HepG2 (cell line): ENCODE data around the gene CNOT2. TPM values are rescaled to one million over a fixed set of nuclear protein-coding genes. Genes with fewer than 3 reads are reported as not detected.

ENCODE experiments used
- BCL6 ChIP-seq: IDR thresholded peaks from 2 replicates; pipeline ENCODE4 v1.6.1; 2016; ENCODE audit warnings: missing genetic modification reagents, missing compliant biosample characterization
- FOXA1 ChIP-seq, 2 experiments: fragments of 450-650 bp in 1 of 2; sonication (generic) in 1 of 2; formaldehyde crosslinking in 1 of 2; IDR thresholded peaks; 2 replicates each; pipeline versions ENCODE4 v1.4.0 to v1.6.1; 2016 to 2020; ENCODE audit warnings: missing genetic modification reagents in 1 of 2
- FOXA3 ChIP-seq: IDR thresholded peaks from 2 replicates; pipeline ENCODE4 v1.6.1; 2016; ENCODE audit warnings: missing genetic modification reagents, missing compliant biosample characterization
- GATAD2A ChIP-seq: IDR thresholded peaks from 2 replicates; pipeline ENCODE4 v1.6.1; 2016
- MIXL1 ChIP-seq: IDR thresholded peaks from 2 replicates; pipeline ENCODE4 v1.6.1; 2016
- MLLT10 ChIP-seq: sonication (generic); formaldehyde crosslinking; IDR thresholded peaks from 2 replicates; pipeline ENCODE4 v1.4.0; 2020; ENCODE audit warnings: missing genetic modification reagents
- MTA1 ChIP-seq: sonication (generic); formaldehyde crosslinking; IDR thresholded peaks from 2 replicates; pipeline ENCODE4 v1.4.0; 2020; ENCODE audit warnings: missing genetic modification reagents, mild to moderate bottlenecking, borderline replicate concordance
- PCBP2 ChIP-seq: fragments of 200-400 bp; formaldehyde crosslinking; optimal IDR thresholded peaks from 2 replicates; pipeline ENCODE3; 2018; ENCODE audit warnings: low read length, low read depth; ENCODE audit not compliant: poor library complexity, severe bottlenecking
- PHF21A ChIP-seq: sonication (generic); formaldehyde crosslinking; IDR thresholded peaks from 2 replicates; pipeline ENCODE4 v1.5.0; 2020; ENCODE audit warnings: mild to moderate bottlenecking, missing genetic modification reagents
- RELA ChIP-seq: sonication (generic); formaldehyde crosslinking; IDR thresholded peaks from 2 replicates; pipeline ENCODE4 v1.4.0; 2020; ENCODE audit warnings: missing genetic modification reagents
- SETDB1 ChIP-seq: sonication (generic); formaldehyde crosslinking; IDR thresholded peaks from 2 replicates; pipeline ENCODE4 v1.5.1; 2020; ENCODE audit warnings: missing genetic modification reagents, mild to moderate bottlenecking, borderline replicate concordance
- SOX13 ChIP-seq, 3 experiments: fragments of 450-650 bp in 1 of 3; sonication (generic) in 1 of 3; formaldehyde crosslinking in 1 of 3; IDR thresholded peaks in 2 of 3; conservative IDR thresholded peaks in 1 of 3; 2 replicates each; pipeline versions ENCODE4 v1.5.0 to v1.6.1; 2016 to 2020; ENCODE audit warnings: antibody characterized with exemption in 1 of 3, mild to moderate bottlenecking in 1 of 3, missing compliant biosample characterization in 1 of 3, missing genetic modification reagents in 1 of 3, moderate library complexity in 1 of 3
- SOX5 ChIP-seq: IDR thresholded peaks from 2 replicates; pipeline ENCODE4 v1.6.1; 2016; ENCODE audit warnings: borderline replicate concordance
- SRSF4 ChIP-seq: fragments of 200-400 bp; formaldehyde crosslinking; IDR thresholded peaks from one replicate; pipeline ENCODE4 v1.6.1; 2018; ENCODE audit warnings: mild to moderate bottlenecking, low read depth, low read length, moderate library complexity; ENCODE audit not compliant: poor library complexity, severe bottlenecking
- ZBTB38 ChIP-seq: sonication (generic); formaldehyde crosslinking; IDR thresholded peaks from 2 replicates; pipeline ENCODE4 v1.5.1; 2020; ENCODE audit warnings: mild to moderate bottlenecking, missing genetic modification reagents
- ZBTB7B ChIP-seq: sonication (generic); formaldehyde crosslinking; IDR thresholded peaks from 2 replicates; pipeline ENCODE4 v1.4.0; 2020; ENCODE audit warnings: missing genetic modification reagents
- ZBTB8A ChIP-seq: sonication (generic); formaldehyde crosslinking; IDR thresholded peaks from 2 replicates; pipeline ENCODE4 v1.4.0; 2020; ENCODE audit warnings: mild to moderate bottlenecking, low read depth, missing genetic modification reagents, borderline replicate concordance
- ZNF570 ChIP-seq: sonication (generic); formaldehyde crosslinking; IDR thresholded peaks from 2 replicates; pipeline ENCODE4 v1.4.0; 2020; ENCODE audit warnings: mild to moderate bottlenecking, missing genetic modification reagents, borderline replicate concordance
- polyA plus RNA-seq, 8 experiments: library from polyadenylated mRNA; depleted of rRNA in 3 of 8; stranded (reverse) in 7 of 8; unstranded in 1 of 8; fragments of >200 nt; fragmentation: Illumina TruSeq in 4 of 8; extraction: Trizol in 4 of 8; gene quantifications; 2 replicates each; pipeline versions ENCODE4 v1.2.1 to v1.2.3, GENCODE V29; 2011 to 2016; ENCODE audit warnings: low read depth in 4 of 8, missing spikeins in 1 of 8, mixed read lengths in 1 of 8; ENCODE audit not compliant: insufficient read depth in 1 of 8
- total RNA-seq, 5 experiments: library from RNA; depleted of rRNA; stranded (reverse); fragments of >200 nt; fragmentation: Illumina TruSeq; extraction: Trizol; gene quantifications; 2 replicates each; pipeline ENCODE4 v1.2.3, GENCODE V29; 2016; ENCODE audit warnings: low read depth in 1 of 5
- TF ChIP-seq, protein P1 (sequence below): IDR thresholded peaks from 2 replicates; pipeline ENCODE4 v1.6.1; 2016; ENCODE audit warnings: low read depth
- TF ChIP-seq, protein P2 (sequence below): IDR thresholded peaks from 2 replicates; pipeline ENCODE4 v1.6.1; 2016
- TF ChIP-seq, protein P3 (sequence below): sonication (generic); formaldehyde crosslinking; IDR thresholded peaks from 2 replicates; pipeline ENCODE4 v1.4.0; 2020; ENCODE audit warnings: missing genetic modification reagents, mild to moderate bottlenecking, borderline replicate concordance
- TF ChIP-seq, protein P4 (sequence below): IDR thresholded peaks from 2 replicates; pipeline ENCODE4 v1.6.1; 2012; ENCODE audit warnings: low read depth, low read length, improper control_type of control experiment
- TF ChIP-seq, protein P5 (sequence below): sonication (generic); formaldehyde crosslinking; IDR thresholded peaks from 2 replicates; pipeline ENCODE4 v1.5.0; 2020; ENCODE audit warnings: mild to moderate bottlenecking, missing genetic modification reagents, borderline replicate concordance

Gene CNOT2
- total and polyA plus RNA-seq, 2 of the 13 experiments (the other 11 are each of a cell fraction or from before 2014, with no cell fraction given), result 54.5 to 76.6 TPM

DNA sequence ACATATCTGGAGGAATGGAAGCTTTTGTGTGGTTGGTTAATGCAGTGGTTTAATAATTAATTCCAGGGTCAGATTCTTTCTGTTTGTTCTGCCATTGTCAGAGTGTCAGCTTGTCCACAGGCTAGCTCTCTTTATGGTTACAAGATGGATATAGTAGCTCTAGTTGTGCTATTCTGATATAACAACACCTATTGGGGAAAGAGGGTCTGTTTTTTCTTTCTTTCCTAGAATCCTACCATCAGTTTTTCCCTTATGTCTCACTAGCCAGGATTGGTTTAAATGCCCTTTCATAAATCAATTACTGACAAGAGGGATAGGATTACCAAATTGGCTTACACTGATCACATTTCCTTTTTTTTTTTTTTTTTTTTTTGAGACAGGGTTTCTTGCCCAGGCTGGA, 27.8 kb downstream of the CNOT2 start (continued):
- TF ChIP-seq, protein P1, sequence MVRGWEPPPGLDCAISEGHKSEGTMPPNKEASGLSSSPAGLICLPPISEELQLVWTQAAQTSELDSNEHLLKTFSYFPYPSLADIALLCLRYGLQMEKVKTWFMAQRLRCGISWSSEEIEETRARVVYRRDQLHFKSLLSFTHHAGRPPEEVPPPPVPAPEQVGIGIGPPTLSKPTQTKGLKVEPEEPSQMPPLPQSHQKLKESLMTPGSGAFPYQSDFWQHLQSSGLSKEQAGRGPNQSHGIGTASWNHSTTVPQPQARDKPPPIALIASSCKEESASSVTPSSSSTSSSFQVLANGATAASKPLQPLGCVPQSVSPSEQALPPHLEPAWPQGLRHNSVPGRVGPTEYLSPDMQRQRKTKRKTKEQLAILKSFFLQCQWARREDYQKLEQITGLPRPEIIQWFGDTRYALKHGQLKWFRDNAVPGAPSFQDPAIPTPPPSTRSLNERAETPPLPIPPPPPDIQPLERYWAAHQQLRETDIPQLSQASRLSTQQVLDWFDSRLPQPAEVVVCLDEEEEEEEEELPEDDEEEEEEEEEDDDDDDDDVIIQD (CRISPR knock-in tag), result peak; percentile 78; the same call in 1 of the 2 replicates
- TF ChIP-seq SOX13 (IDR thresholded peaks at IDR 0.05) (no peak), SOX13 (CRISPR knock-in tag; conservative IDR thresholded peaks at IDR 0.05 in 1 of 2, IDR thresholded peaks at IDR 0.05 in 1 of 2) (peak in 1 of 2 experiments; percentile 76; a peak in 2 of 4 replicates), SOX5 (CRISPR knock-in tag) (peak; percentile 66; the same call in 1 of the 2 replicates), ZBTB38 (CRISPR knock-in tag) (no peak), ZNF570 (CRISPR knock-in tag) (no peak), MIXL1 (CRISPR knock-in tag) (0 out of 2 replicates have a peak, but pooled peaks have one; percentile 12), FOXA3 (CRISPR knock-in tag) (0 out of 2 replicates have a peak, but pooled peaks have one; percentile 14), SETDB1 (CRISPR knock-in tag) (no peak), SRSF4 (no peak), GATAD2A (no peak; the same call in 1 of the 2 replicates), PHF21A (CRISPR knock-in tag) (no peak), MLLT10 (CRISPR knock-in tag) (no peak), ZBTB7B (CRISPR knock-in tag) (no peak), MTA1 (CRISPR knock-in tag) (no peak), FOXA1 (IDR thresholded peaks at IDR 0.05) (no peak), FOXA1 (CRISPR knock-in tag; IDR thresholded peaks at IDR 0.05) (no peak), BCL6 (CRISPR knock-in tag) (no peak), ZBTB8A (CRISPR knock-in tag) (no peak), RELA (no peak), PCBP2 (no peak)
- TF ChIP-seq, protein P2, sequence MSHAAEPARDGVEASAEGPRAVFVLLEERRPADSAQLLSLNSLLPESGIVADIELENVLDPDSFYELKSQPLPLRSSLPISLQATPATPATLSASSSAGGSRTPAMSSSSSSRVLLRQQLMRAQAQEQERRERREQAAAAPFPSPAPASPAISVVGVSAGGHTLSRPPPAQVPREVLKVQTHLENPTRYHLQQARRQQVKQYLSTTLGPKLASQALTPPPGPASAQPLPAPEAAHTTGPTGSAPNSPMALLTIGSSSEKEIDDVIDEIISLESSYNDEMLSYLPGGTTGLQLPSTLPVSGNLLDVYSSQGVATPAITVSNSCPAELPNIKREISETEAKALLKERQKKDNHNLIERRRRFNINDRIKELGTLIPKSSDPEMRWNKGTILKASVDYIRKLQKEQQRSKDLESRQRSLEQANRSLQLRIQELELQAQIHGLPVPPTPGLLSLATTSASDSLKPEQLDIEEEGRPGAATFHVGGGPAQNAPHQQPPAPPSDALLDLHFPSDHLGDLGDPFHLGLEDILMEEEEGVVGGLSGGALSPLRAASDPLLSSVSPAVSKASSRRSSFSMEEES (CRISPR knock-in tag), result no peak
- TF ChIP-seq, protein P3, sequence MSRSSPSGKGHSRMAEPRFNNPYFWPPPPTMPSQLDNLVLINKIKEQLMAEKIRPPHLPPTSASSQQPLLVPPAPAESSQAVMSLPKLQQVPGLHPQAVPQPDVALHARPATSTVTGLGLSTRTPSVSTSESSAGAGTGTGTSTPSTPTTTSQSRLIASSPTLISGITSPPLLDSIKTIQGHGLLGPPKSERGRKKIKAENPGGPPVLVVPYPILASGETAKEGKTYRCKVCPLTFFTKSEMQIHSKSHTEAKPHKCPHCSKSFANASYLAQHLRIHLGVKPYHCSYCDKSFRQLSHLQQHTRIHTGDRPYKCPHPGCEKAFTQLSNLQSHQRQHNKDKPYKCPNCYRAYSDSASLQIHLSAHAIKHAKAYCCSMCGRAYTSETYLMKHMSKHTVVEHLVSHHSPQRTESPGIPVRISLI, result peak; percentile 50; the same call in 1 of the 2 replicates
- TF ChIP-seq, protein P4, sequence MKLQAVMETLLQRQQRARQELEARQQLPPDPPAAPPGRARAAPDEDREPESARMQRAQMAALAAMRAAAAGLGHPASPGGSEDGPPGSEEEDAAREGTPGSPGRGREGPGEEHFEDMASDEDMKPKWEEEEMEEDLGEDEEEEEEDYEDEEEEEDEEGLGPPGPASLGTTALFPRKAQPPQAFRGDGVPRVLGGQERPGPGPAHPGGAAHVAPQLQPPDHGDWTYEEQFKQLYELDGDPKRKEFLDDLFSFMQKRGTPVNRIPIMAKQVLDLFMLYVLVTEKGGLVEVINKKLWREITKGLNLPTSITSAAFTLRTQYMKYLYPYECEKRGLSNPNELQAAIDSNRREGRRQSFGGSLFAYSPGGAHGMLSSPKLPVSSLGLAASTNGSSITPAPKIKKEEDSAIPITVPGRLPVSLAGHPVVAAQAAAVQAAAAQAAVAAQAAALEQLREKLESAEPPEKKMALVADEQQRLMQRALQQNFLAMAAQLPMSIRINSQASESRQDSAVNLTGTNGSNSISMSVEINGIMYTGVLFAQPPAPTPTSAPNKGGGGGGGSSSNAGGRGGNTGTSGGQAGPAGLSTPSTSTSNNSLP, result peak; percentile 69; the same call in 1 of the 2 replicates
- TF ChIP-seq, protein P5, sequence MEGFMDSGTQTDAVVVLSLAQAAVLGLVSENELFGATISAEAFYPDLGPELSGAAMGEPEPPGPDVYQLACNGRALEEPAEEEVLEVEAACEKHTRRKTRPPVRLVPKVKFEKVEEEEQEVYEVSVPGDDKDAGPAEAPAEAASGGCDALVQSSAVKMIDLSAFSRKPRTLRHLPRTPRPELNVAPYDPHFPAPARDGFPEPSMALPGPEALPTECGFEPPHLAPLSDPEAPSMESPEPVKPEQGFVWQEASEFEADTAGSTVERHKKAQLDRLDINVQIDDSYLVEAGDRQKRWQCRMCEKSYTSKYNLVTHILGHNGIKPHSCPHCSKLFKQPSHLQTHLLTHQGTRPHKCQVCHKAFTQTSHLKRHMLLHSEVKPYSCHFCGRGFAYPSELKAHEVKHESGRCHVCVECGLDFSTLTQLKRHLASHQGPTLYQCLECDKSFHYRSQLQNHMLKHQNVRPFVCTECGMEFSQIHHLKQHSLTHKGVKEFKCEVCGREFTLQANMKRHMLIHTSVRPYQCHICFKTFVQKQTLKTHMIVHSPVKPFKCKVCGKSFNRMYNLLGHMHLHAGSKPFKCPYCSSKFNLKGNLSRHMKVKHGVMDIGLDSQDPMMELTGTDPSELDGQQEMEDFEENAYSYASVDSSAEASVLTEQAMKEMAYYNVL (CRISPR knock-in tag), result no peak
